ENCODE measurements around the gene OPTC.

- TF ChIP-seq, protein P1, sequence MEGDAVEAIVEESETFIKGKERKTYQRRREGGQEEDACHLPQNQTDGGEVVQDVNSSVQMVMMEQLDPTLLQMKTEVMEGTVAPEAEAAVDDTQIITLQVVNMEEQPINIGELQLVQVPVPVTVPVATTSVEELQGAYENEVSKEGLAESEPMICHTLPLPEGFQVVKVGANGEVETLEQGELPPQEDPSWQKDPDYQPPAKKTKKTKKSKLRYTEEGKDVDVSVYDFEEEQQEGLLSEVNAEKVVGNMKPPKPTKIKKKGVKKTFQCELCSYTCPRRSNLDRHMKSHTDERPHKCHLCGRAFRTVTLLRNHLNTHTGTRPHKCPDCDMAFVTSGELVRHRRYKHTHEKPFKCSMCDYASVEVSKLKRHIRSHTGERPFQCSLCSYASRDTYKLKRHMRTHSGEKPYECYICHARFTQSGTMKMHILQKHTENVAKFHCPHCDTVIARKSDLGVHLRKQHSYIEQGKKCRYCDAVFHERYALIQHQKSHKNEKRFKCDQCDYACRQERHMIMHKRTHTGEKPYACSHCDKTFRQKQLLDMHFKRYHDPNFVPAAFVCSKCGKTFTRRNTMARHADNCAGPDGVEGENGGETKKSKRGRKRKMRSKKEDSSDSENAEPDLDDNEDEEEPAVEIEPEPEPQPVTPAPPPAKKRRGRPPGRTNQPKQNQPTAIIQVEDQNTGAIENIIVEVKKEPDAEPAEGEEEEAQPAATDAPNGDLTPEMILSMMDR (IDR thresholded peaks at IDR 0.05): no peak
- no peak for TF ChIP-seq EZH2 (IDR thresholded peaks at IDR 0.05; ENCODE audit: borderline replicate concordance, insufficient read depth, low read depth, low read length, poor library complexity, severe bottlenecking)
Measured at GRCh38 chr1:203464226-203464625, 29.7 kb upstream of the OPTC start.

Data from B cell (primary cell).